Measurements from ENCODE around the gene SLC26A1.

SLC26A1 gene

DNA sequence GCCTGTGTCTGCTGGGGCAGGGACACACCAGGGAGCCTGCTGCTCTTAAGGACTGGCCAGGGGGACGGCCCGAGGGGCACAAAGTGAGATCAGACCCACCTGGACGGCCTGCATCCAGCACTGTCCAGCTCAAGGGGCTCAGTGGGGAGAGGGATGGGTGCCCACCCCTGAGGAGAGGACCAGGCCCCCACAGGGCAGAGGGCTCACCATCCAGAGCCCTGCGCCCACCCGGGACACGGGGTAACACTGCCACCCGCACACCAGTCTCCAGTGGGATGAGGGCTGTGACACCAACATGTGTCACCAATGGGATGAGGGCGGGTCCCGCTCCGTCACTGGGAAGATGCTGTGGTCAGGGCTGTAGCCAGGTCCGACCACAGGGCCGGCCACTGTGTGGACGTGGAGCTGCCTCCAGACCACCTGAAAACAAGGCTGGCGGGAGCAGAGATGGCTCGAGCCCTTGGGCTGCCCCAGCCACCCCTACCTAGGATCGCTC is 33.0 kb downstream of the SLC26A1 start:
- no peak for DNase-seq
- in situ Hi-C loops (cut with MboI; ENCODE audit: low pct_unique_long_range_greater_than_20kb, low sequenced_read_pairs), result no loop called here

DNA sequence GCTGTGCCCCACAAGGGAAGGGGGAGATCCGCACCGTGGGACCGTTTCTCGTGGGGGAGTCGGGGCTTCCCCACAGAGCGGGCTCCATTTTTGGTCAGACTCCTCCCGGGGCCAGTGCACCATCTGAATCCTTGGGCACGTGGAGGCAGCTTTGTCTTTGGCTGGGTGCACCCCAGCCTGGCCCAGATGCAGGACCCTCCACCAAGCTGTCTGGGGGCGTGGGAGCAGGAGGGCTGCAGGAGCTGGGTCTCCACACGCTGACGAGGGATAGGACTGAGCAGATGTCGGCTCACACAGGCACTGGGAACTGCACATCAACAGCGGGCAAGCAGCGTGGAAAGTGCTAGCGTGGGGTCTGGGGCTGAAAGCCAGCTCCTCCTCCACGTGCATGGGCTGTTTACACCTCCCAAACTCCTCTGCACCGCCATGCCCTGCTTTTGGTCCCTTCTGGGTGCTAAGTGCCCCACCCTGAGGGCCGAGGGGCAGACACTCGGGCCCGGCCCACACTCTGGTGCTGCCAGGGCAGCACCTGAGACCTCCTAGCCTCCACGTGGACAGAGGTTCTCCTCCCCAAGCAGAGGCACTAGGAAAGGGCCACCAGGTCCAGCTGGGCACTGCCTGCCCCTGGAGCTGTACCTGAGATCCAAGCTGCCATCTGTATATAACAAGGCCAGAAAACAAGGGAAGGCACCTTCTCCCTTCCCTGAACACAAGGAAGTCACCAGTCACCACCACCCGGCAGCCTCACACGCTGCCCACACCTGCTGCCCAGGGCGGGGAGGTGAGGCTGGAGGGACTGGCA is 33.7 kb downstream of the SLC26A1 start:
- DNase-seq, result no peak
- in situ Hi-C loops (cut with MboI; ENCODE audit: low pct_unique_long_range_greater_than_20kb, low sequenced_read_pairs), result no loop called here

DNA sequence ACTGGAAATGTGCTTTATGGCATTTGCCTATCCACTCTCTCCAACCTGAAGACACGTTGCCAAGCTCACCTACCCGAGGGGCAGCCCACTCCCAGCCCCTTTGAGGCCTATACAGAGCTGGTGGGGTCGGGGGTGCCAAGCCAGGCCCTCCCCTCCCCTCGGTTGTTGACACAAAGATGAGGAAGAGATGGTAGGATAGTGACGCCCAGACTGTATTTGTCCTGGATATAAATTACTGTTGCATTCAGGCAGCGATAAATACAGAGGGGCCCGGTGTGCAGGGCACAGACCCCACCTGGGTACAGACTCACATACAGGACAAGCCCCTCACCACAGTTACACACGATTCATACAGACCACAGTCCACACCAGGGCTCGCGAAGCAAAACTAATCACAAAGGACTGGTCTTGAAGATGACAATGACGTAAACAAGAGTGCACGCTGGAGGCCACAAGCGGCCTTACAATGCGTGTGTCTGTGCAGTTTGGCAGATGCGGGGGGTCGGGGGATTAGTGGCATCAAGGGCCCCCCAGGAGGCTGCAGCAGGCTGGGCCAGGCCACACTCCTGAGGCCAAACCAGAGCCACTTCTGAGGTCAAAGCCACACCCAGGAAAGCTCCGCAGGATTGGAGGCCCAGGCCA is 34.4 kb downstream of the SLC26A1 start:
- in situ Hi-C loops (cut with MboI; ENCODE audit: low pct_unique_long_range_greater_than_20kb, low sequenced_read_pairs), result no loop called here
- DNase-seq, result no peak

DNA sequence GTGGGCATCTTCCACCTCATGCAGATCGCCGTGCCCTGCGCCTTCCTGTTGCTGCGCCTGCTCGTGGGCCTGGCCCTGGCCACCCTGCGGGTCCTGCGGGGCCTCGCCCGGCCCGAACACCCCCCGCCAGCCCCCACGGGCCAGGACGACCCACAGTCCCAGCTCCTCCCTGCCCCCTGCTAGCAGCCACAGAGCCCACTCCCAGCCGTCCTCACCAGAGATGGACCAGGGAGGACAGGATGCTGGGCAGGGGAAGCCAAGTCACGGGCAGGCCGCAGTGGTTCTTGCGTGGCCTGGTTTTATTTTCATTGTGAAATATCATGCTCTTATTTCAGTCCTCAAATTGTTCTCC is 34.9 kb downstream of the SLC26A1 start:
- DNase-seq, result no peak
- in situ Hi-C loops (cut with MboI; ENCODE audit: low pct_unique_long_range_greater_than_20kb, low sequenced_read_pairs), result no loop called here

DNA sequence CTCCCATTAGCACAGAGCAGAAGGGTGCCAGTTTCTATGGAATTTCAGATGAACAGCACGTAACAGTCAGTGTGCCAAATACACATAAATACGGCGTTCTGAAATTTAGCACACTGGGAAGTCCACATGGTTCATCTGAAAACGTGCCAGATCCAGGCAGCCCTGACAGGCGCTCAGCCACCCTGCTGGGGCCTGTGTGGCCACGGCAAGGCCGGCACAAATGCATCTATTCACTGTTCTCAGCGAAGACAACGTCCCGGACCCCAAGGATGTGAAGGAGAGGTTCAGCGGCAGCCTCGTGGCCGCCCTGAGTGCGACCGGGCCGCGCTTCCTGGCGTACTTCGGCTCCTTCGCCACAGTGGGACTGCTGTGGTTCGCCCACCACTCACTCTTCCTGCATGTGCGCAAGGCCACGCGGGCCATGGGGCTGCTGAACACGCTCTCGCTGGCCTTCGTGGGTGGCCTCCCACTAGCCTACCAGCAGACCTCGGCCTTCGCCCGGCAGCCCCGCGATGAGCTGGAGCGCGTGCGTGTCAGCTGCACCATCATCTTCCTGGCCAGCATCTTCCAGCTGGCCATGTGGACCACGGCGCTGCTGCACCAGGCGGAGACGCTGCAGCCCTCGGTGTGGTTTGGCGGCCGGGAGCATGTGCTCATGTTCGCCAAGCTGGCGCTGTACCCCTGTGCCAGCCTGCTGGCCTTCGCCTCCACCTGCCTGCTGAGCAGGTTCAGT is 35.5 kb downstream of the SLC26A1 start:
- DNase-seq, result no peak
- in situ Hi-C loops (cut with MboI; ENCODE audit: low pct_unique_long_range_greater_than_20kb, low sequenced_read_pairs), result no loop called here

DNA sequence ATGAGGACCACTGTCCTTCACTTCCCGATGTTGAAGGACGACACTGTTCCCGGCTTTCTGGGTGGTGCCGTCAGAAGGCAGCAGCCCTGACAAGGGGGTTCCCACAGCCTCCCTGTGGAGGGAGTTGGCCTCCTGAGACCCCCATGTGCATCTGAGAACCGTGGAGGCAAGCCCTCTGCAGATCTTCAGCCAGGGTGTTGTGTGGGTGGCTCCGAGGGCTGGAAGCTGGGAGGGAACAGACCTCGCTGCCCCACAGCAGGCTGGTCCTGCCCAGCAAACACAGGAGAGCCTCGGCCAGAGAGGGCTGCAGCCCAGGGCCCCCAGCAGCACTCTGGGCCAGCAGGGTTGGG is 36.0 kb downstream of the SLC26A1 start:
- in situ Hi-C loops (cut with MboI; ENCODE audit: low pct_unique_long_range_greater_than_20kb, low sequenced_read_pairs), result no loop called here
- DNase-seq, result no peak

DNA sequence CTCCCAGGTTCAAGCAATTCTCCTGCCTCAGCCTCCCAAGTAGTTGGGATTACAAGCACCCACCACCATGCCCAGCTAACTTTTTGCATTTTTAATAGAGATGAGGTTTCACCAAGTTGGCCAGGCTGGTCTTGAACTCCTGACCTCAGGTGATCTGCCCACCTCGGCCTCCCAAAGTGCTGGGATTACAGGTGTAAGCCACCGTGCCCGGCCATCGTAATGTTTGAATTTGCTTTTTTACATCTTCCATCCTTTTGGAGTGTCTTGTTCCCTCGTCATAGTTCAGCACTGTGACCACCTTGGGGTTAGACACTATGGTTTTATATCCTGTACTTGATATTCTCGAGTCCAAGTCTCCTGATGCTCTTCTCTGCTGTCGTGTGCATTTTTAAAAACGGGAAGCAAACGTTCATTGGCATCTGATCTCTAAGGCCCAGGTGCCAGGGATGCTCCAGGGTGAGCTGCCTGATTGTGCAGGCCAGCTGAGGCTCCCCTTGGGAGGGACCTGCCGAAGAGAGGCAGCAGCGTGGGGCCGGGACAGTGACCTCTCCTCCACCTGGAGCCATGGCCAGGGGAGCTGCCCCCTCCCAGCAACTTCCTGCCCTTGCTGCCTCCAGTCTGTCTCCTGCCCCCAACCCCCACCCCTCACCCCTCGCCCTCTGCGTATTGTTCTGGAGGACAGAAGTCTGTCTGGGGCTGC is 36.5 kb downstream of the SLC26A1 start:
- no peak for DNase-seq
- in situ Hi-C loops (cut with MboI; ENCODE audit: low pct_unique_long_range_greater_than_20kb, low sequenced_read_pairs), result no loop called here

DNA sequence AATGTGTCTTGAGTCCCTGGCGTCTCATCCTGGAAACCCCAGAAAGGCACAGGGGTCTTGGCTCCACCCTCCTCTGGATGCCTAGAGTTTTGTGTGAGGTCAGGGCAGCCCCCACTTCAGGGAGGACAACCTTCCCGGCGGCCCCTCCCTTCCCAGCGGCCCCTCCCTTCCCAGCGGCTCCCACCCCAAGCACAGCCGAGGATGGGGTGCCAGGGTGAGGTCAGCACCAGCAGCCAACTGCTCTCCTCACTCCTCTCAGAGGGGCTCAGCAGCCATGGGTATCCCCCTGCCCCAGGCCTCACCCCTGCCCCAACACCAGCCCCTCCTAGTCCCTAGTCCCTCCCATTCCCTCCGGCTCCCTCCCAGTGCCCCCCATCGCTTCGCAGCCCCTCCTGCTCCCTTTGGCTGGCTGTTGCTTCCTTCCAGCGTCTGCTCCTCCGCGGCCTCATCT is 37.2 kb downstream of the SLC26A1 start:
- no peak for DNase-seq
- in situ Hi-C loops (cut with MboI; ENCODE audit: low pct_unique_long_range_greater_than_20kb, low sequenced_read_pairs), result no loop called here

DNA sequence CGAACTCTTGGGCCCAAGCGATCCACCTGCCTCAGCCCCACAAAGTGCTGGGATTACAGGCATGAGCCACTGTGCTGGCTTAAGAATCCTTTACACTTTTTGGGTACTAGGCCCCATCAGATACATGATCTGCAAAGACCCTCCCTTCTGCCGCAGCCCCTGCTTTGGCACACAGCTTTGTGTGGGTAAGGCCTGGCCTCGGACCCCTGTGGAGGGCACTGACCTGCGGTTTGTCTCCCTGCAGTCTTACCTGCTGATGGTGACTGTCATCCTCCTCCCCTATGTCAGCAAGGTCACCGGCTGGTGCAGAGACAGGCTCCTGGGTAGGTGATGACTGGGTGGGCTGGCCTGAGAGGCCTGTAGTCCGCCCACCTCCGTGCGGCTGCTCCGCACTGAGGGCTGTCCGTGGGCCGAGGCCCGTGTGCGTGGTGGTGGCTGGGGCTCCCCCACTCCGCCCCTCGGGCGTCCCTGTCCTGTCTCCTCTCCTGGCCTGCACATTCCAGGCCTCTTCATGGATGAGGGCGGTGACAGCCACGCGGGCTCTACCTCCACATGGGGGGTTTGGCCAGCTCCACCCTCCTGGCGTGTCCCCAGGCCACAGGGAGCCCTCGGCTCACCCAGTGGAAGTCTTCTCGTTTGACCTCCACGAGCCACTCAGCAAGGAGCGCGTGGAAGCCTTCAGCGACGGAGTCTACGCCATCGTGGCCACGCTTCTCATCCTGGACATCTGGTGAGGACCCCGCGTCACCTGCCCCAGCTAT is 37.9 kb downstream of the SLC26A1 start:
- DNase-seq, result no peak
- in situ Hi-C loops (cut with MboI; ENCODE audit: low pct_unique_long_range_greater_than_20kb, low sequenced_read_pairs), result no loop called here

DNA sequence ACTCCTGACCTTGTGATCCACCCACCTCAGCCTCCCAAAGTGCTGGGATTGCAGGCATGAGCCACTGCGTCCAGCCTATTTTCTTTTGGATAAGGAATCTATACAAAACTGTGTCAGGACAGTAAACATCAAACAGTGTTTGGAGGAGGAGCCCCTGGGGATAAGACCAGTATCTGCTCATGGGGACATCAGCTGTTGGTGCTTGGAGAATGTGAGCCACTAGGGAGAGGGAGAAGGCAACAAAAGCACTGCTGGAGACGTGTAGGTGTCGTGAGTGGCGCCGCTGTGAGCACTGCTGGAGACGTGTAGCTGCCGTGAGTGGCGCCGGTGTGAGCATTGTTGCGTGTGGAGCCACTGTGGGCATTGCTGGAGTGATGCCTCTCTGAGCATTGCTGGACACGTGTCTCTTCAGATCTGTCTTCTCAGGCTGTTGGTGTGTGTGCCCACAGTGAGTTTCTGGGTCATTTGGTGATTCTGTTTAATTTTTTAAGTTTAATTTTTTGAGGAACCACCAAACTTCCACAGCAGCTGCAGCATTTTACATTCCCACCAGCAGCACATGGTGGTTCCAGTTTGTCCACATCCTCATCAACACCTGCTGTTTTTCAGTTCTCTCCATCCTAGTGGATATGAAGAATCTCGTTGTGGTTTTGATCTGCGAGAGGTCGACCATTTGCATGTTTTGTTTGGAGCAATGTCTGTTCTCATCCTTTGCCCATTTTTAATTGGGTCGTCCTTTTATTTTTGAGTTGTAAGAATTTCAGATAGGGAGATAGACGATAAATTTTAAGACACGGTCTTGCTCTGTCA is 38.8 kb downstream of the SLC26A1 start:
- in situ Hi-C loops (cut with MboI; ENCODE audit: low pct_unique_long_range_greater_than_20kb, low sequenced_read_pairs), result no loop called here
- no peak for DNase-seq

DNA sequence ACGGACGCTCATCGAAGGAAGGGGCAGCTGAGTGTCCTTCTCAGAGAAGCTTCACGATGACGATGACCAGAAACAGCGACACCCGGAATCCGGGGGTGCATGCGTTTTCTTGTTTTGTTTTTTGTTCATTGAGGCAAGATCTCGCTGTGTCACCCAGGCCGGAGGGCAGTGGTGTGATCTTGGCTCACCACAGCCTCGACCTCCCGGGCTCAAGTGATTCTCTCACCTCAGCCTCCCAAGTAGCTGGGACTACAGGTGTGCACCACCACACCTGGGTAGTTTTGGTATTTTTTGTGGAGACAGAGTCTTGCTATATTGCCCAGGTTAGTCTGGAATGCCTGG is 39.7 kb downstream of the SLC26A1 start:
- in situ Hi-C loops (cut with MboI; ENCODE audit: low pct_unique_long_range_greater_than_20kb, low sequenced_read_pairs), result no loop called here
- no peak for DNase-seq

DNA sequence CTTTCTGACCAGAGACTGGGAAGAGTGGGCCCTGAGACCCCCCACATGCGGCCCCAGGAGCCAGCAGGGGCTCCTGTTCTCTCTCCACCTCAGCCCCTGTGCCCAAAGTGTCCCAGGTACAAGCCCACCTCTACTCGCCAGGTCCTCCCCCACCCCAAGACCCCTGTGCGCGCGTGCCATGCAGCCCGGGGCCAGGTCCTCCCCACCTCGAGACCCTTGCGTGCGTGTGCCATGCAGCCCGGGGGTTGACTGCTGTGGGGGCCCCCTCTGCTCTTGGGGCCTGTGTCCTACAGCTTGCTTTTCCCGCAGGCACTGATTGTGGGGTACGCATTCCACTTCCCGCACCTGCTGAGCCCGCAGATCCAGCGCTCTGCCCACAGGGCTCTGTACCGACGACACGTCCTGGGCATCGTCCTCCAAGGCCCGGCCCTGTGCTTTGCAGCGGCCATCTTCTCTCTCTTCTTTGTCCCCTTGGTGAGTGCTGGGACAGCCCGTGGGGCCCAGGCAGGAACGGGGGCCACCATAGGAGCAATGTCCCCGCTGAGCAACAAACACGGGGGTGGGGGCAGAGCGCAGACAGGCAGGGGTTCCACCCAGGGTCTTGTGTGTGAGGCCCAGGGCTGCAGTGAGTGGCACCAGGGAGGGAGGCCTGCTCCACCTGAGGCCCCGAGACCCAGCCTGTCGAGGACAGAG is 40.2 kb downstream of the SLC26A1 start:
- in situ Hi-C loops (cut with MboI; ENCODE audit: low pct_unique_long_range_greater_than_20kb, low sequenced_read_pairs), result no loop called here
- no peak for DNase-seq

DNA sequence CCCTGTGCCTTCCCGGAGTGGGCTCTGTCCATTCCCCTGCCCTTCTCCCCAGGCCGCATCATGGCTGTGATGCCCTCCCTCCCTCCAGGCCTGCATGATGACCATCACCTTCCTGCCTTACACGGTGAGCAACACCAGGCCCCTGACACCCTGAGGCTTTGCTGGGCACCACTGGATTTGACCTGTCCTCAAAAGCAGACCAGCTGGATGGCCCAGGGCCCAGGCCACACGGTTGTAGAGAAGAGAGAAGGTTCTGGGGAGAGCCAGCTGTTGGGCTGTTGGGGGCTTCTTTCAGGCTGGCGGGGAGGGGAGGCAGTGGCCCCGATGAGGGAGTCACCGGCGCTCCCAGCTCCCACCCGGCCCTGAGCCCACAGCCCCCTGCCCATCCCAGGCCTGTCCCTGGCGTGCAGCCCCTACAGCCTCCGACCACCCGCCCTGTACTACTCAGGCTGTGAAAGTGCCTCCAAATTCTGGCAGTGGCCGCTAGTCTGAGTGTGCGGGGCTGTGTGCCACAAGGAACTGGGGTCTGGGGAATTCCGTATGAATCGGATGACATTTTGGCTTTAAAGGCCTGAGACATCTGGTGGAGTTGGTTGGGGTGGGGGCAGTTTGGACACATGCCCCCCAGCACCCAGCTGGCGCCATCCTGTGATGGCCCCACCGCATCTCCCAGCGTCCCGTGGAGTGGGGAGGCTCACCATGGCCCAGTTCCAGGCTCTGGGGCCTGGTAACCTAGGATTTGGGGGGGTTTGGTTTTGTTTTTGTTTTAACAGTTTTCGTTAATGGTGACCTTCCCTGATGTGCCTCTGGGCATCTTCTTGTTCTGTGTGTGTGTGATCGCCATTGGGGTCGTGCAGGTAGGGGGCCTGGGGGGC is 41.4 kb downstream of the SLC26A1 start:
- DNase-seq, result no peak
- in situ Hi-C loops (cut with MboI; ENCODE audit: low pct_unique_long_range_greater_than_20kb, low sequenced_read_pairs), result no loop called here

DNA sequence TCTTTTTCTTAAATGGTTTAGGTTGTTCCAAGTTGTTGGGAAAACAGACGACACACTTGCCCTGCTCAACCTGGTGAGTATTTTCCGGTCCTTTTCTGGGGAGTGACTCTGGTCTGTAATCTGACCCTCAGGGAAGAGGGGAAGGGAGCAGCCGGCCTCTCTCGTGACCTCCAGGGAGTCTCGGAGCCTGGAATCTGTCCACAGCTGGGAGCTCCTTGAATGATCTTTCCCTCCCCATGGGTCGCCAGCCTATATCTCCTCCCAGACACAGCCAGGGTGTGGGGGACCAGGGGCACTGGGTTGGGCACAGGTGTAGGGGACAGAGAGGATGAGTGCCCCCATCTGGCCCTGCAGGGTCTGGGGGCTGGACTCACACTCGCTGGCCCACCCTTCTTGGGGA is 42.0 kb downstream of the SLC26A1 start:
- no peak for DNase-seq
- in situ Hi-C loops (cut with MboI; ENCODE audit: low pct_unique_long_range_greater_than_20kb, low sequenced_read_pairs), result no loop called here

DNA sequence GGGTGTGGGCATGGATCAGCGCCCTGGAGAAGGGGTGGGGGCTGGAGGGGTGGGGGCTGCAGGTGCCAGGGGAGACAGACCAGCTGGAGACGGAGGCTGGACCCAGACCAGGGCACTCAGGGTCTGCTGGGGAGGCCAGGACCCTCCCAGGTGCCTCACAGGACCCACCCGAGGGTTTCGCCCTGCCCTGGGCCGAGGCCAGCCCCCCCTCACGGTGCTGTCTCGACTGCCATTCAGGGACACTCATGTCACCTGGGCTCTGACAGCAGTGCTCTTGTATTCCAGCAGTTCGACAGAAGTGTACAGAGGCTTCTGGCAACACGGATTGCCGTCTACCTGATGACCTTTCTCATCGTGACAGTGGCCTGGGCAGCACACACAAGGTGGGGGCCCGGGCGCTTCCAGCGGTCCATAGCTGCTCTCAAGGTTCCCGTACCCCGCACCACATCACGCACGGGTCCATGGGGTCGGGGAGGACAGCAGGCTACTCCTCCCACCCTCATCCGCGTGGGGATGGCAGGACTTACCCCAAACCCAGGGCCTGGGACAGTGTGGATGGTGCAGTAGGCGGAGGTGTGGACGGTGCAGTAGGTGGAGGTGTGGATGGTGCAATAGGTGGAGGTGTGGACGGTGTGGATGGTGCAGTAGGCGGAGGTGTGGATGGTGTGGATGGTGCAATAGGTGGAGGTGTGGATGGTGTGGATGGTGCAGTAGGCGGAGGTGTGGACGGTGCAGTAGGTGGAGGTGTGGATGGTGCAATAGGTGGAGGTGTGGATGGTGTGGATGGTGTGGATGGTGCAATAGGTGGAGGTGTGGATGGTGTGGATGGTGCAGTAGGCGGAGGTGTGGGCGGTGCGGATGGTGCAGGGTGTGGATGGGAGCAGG is 42.8 kb downstream of the SLC26A1 start:
- DNase-seq, result no peak
- in situ Hi-C loops (cut with MboI; ENCODE audit: low pct_unique_long_range_greater_than_20kb, low sequenced_read_pairs), result no loop called here

DNA sequence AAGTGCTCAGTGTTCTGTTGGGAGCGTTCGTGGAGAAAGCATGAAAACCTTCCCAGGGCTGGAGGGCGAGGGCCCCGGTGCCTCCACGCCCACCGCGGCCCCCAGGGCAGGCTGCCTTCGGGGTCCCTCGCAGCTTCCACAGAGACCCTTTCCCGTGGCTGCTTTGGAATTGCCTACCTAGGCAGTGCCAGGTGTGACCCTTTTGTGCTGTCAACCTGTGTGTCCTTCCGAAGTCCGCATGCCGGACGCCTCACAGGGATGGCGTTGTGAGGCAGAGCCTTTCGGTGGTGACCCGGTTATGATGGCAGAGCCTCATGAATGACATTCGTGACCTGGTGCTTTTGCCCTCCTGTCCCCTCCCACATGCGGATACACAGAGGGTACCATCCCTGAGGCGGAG is 43.5 kb downstream of the SLC26A1 start:
- in situ Hi-C loops (cut with MboI; ENCODE audit: low pct_unique_long_range_greater_than_20kb, low sequenced_read_pairs), result no loop called here
- no peak for DNase-seq

Measured in KBM-7 (cell line).